Caco-2 (cell line): ENCODE measurements around the gene WLS. TPM values are rescaled to one million over a fixed set of nuclear protein-coding genes. Genes with fewer than 3 reads are reported as not detected.

Experiments used
- BruUV-seq: library from RNA; stranded (reverse); fragments of 400-500 nt; replicated peaks from 2 replicates; lab custom pipeline; 2021; lab: Mats Ljungman, UMichigan
- CTCF ChIA-PET: fragments of 300-600 bp; sonication (Branson Sonifier 250); formaldehyde crosslinking; loops from one replicate; lab custom pipeline; 2022; ENCODE audit warnings: antibody characterized with exemption; lab: Charles Lee
- POLR2A ChIA-PET: fragments of 300-600 bp; sonication (Branson Sonifier 250); formaldehyde crosslinking; loops from one replicate; lab custom pipeline; 2022; ENCODE audit warnings: antibody characterized with exemption; lab: Charles Lee
- DNase-seq, 2 experiments: peaks; one replicate each; pipeline versions ENCODE4 v3.0.0 to v3.0.0-alpha.2; 2020 to 2022
- H3K27me3 ChIP-seq: replicated peaks from 2 replicates; pipeline ENCODE4 v1.6.0; 2011; ENCODE audit warnings: low read length; ENCODE audit not compliant: control insufficient read depth, insufficient read depth
- H3K36me3 ChIP-seq: 2 replicates; pipeline ENCODE4 v1.5.1; 2011; ENCODE audit warnings: low read length; ENCODE audit not compliant: control insufficient read depth, insufficient read depth
- H3K4me1 ChIP-seq: fragments of 250-450 bp; sonication (Bioruptor Pico); 2 replicates; pipeline ENCODE4 v1.5.1; 2020; ENCODE audit warnings: mild to moderate bottlenecking
- H3K4me3 ChIP-seq: 2 replicates; pipeline ENCODE4 v1.5.1; 2011; ENCODE audit warnings: low read depth, mild to moderate bottlenecking, control low read depth, low read length
- H3K9me3 ChIP-seq: fragments of 250-450 bp; sonication (Bioruptor Pico); 2 replicates; pipeline ENCODE4 v1.5.1; 2020; ENCODE audit warnings: mild to moderate bottlenecking, moderate library complexity
- H3K27ac Mint-ChIP-seq: one replicate; pipeline ENCODE4 v1.8.0; 2022; ENCODE audit warnings: mixed read lengths; ENCODE audit not compliant: unreplicated experiment
- H3K27me3 Mint-ChIP-seq: one replicate; pipeline ENCODE4 v1.8.0; 2022; ENCODE audit warnings: mixed read lengths; ENCODE audit not compliant: insufficient read depth, unreplicated experiment
- H3K36me3 Mint-ChIP-seq: one replicate; pipeline ENCODE4 v1.8.0; 2022; ENCODE audit warnings: mild to moderate bottlenecking, mixed read lengths; ENCODE audit not compliant: insufficient read depth, unreplicated experiment
- H3K4me1 Mint-ChIP-seq: one replicate; pipeline ENCODE4 v1.8.0; 2022; ENCODE audit warnings: low read depth, mixed read lengths; ENCODE audit not compliant: unreplicated experiment
- H3K4me3 Mint-ChIP-seq: one replicate; pipeline ENCODE4 v1.8.0; 2022; ENCODE audit warnings: mild to moderate bottlenecking, moderate library complexity, mixed read lengths; ENCODE audit not compliant: unreplicated experiment
- H3K9me3 Mint-ChIP-seq: one replicate; pipeline ENCODE4 v1.8.0; 2022; ENCODE audit warnings: mixed read lengths; ENCODE audit not compliant: unreplicated experiment
- intact Hi-C: fragments of 100-400 bp; cut with micrococcal nuclease; formaldehyde crosslinking; loops from one replicate; pipeline ENCODE4 v1.10.0; 2022; ENCODE audit not compliant: unreplicated experiment
- total RNA-seq: library from RNA; stranded (reverse); gene quantifications from 2 replicates; pipeline ENCODE4 v1.2.3, GENCODE V29; 2022
- TF ChIP-seq, protein P1 (sequence below), 2 experiments: fragments of 200-600 bp in 1 of 2; IDR thresholded peaks; 1 replicate in 1 of 2; 2 replicates in 1 of 2; pipeline versions ENCODE4 v1.5.1 to v1.8.0; 2011 to 2022; ENCODE audit warnings: antibody characterized with exemption in 1 of 2, control low read depth in 1 of 2, inconsistent platforms in 1 of 2, low read depth in 1 of 2, low read length in 1 of 2, mild to moderate bottlenecking in 1 of 2, moderate library complexity in 1 of 2; ENCODE audit not compliant: insufficient read depth in 1 of 2, severe bottlenecking in 1 of 2, unreplicated experiment in 1 of 2

Gene WLS
- total RNA-seq, 1 experiment from 2014 or later: 72.3 TPM

DNA sequence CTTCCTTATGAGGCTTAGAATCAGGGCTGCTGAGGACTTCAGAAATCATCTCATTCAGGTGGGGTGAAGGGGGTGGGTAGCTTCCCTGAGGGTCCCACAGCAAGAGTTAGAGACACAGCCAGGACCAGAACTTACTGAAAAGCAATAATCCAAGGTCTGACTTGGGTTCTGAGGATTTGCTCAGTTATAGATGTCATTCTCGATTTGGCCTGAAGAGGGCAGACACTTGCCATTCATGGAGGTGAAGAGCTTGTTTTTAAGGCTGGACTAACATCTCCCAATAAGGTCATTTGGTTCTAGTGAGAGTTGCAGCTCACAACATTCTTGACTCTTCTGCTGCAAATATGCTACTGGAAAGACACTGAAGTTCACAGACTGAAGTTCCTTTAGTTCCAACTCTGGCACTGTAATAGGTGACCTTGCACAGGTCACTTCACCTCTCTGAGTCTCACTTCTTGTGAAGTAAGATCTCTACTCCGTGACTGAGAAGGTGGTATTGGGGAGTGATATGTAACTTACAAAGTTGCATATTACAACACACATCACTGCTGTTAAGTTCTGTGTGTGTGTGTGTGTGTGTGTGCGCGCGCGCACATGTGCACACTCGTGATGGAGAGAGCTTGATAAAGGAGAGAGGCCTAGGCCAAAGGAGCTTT is 112.1 kb downstream of the WLS start:
- no TSS peak for BruUV-seq
- ChIA-PET POLR2A (no interaction called here), CTCF (interaction anchor here (0.7 to 1.7 kb wide), 10 partner anchors 38 to 323 kb away, joined by 3 to 47 read pairs (median 5); partner anchors contain the start of gene WLS)
- no peaks in the 10 kb centered on the region for H3K27me3 ChIP-seq
- Mint-ChIP-seq H3K27ac (no peak overlapping the region), H3K36me3 (no peaks in the 10 kb centered on the region), H3K4me1 (no peaks in the 10 kb centered on the region), H3K4me3 (no peak overlapping the region), H3K27me3 (no peaks in the 10 kb centered on the region), H3K9me3 (no peaks in the 10 kb centered on the region)
- no peaks in the 10 kb centered on the region for H3K36me3 ChIP-seq
- no peaks in the 10 kb centered on the region for H3K9me3 ChIP-seq
- peak in 1 of 2 experiments; percentile 68 for DNase-seq
- intact Hi-C loops: loop anchor here (1.0 to 10.0 kb wide), 5 partner anchors 25 to 222 kb away; partner anchors contain the start of gene WLS
- H3K4me1 ChIP-seq: no peaks in the 10 kb centered on the region
- TF ChIP-seq, protein P1, sequence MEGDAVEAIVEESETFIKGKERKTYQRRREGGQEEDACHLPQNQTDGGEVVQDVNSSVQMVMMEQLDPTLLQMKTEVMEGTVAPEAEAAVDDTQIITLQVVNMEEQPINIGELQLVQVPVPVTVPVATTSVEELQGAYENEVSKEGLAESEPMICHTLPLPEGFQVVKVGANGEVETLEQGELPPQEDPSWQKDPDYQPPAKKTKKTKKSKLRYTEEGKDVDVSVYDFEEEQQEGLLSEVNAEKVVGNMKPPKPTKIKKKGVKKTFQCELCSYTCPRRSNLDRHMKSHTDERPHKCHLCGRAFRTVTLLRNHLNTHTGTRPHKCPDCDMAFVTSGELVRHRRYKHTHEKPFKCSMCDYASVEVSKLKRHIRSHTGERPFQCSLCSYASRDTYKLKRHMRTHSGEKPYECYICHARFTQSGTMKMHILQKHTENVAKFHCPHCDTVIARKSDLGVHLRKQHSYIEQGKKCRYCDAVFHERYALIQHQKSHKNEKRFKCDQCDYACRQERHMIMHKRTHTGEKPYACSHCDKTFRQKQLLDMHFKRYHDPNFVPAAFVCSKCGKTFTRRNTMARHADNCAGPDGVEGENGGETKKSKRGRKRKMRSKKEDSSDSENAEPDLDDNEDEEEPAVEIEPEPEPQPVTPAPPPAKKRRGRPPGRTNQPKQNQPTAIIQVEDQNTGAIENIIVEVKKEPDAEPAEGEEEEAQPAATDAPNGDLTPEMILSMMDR (IDR thresholded peaks at IDR 0.05; ENCODE audit: insufficient read depth in 1 of 2, low read depth in 1 of 2, low read length in 1 of 2, severe bottlenecking in 1 of 2, unreplicated experiment in 1 of 2): peak; percentile 47 to 81
- no peak overlapping the region for H3K4me3 ChIP-seq

DNA sequence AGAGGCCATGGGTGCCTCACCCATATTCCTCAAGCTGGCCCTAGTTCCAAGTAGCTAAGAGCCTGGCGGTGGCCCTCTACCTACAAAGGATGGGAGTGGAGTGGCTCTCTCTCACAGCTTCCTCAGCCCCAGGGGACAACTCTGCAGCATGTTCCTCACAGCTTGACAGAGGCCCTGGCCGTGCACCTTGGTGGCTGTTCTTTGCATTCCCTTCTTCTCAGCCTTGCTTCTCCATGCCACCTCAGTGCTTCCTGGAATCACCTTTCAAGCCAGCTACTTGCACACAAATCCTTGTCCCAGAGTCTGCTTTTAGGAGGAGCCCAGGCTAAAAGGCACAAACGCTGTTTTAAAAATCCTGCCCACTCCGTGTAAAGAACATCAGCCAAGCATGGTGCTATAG is 112.9 kb downstream of the WLS start:
- H3K9me3 Mint-ChIP-seq: no peaks in the 10 kb centered on the region
- POLR2A ChIA-PET: no interaction called here
- intact Hi-C loops: no loop called here

DNA sequence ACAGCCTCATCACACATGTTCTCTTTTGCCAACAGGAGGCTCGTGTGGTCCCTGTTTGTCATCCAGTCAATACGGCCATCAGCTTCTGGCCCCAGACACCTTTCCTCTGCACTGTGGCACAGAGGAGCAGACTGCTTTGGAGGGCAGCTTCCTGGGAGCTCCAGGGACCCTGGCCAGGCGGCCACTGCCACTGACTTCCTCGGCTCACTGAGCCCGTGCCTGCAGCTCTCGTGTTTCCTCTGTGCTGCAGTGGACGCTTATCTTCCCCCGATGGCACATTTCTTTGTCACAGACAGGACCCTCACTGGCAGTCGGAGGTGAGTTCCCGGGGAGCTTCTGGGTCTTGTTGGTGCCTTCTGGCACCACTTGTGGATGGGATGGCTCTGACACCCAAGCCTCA is 114.9 kb downstream of the WLS start:
- ChIA-PET POLR2A (no interaction called here), CTCF (interaction anchor here (0.8 to 1.0 kb wide), 3 partner anchors 15 to 267 kb away, joined by 3 to 5 read pairs (median 4); no protein-coding TSS in a partner anchor)
- no peaks in the 10 kb centered on the region for H3K9me3 ChIP-seq
- H3K27me3 ChIP-seq: no peaks in the 10 kb centered on the region
- Mint-ChIP-seq H3K4me3 (no peak overlapping the region), H3K27ac (no peak overlapping the region), H3K36me3 (peaks cover 3% of the 10 kb centered on the region), H3K9me3 (no peaks in the 10 kb centered on the region), H3K27me3 (no peaks in the 10 kb centered on the region), H3K4me1 (no peaks in the 10 kb centered on the region)
- intact Hi-C loops: loop anchor here (2.0 kb wide), 1 partner anchor 325 kb away; no protein-coding TSS in a partner anchor
- H3K4me1 ChIP-seq: no peaks in the 10 kb centered on the region
- BruUV-seq: no TSS peak
- DNase-seq: no peak
- TF ChIP-seq, protein P1 (IDR thresholded peaks at IDR 0.05; ENCODE audit: insufficient read depth in 1 of 2, low read depth in 1 of 2, low read length in 1 of 2, severe bottlenecking in 1 of 2, unreplicated experiment in 1 of 2): no peak
- H3K4me3 ChIP-seq: no peak overlapping the region
- no peaks in the 10 kb centered on the region for H3K36me3 ChIP-seq

More for the DNA sequence above, 112.9 kb downstream of the WLS start:
- H3K27ac Mint-ChIP-seq: no peak overlapping the region
- CTCF ChIA-PET: interaction anchor here (1.7 kb wide), 1 partner anchor 39 kb away, joined by 6 read pairs; no protein-coding TSS in a partner anchor
- TF ChIP-seq, protein P1 (IDR thresholded peaks at IDR 0.05; ENCODE audit: insufficient read depth in 1 of 2, low read depth in 1 of 2, low read length in 1 of 2, severe bottlenecking in 1 of 2, unreplicated experiment in 1 of 2): no peak
- no peaks in the 10 kb centered on the region for H3K36me3 Mint-ChIP-seq
- no TSS peak for BruUV-seq
- Histone ChIP-seq H3K4me3 (no peak overlapping the region), H3K4me1 (no peaks in the 10 kb centered on the region), H3K36me3 (no peaks in the 10 kb centered on the region), H3K27me3 (no peaks in the 10 kb centered on the region), H3K9me3 (no peaks in the 10 kb centered on the region)
- no peaks in the 10 kb centered on the region for H3K27me3 Mint-ChIP-seq
- no peak overlapping the region for H3K4me3 Mint-ChIP-seq
- H3K4me1 Mint-ChIP-seq: no peaks in the 10 kb centered on the region
- DNase-seq: no peak
